Activated CD4-positive, alpha-beta T cell treated with anti-CD3 and anti-CD28 coated beads, Interleukin-2, amount 50 U/mL, for 4 hours (primary cell): ENCODE results near the gene HBA2.
"Not testable (repeated sequence)": the region's sequence is repeated elsewhere in the genome, so short reads cannot be mapped to it uniquely, and the experiment has no call there.

Source experiments
- DNase-seq, 2 experiments: peaks; one replicate each; pipeline ENCODE4 v3.0.0-alpha.2; 2020

HBA2 gene

GRCh38 chr16:172374-172941 lies at the start of gene HBA2:
HBA2 (plus strand) TSS chr16:172876; CDS start chr16:172913, 37 bp downstream.
- DNase-seq: not testable (repeated sequence)

GRCh38 chr16:123558-124350 lies 48.9 kb upstream of the HBA2 start:
- DNase-seq: not testable (repeated sequence)

GRCh38 chr16:125011-125410 lies 47.7 kb upstream of the HBA2 start:
- no peak for DNase-seq

- DNase-seq: no peak
Measured at GRCh38 chr16:129075-129474, 43.6 kb upstream of the HBA2 start.

GRCh38 chr16:130533-131173 lies 42.0 kb upstream of the HBA2 start:
- DNase-seq: no peak

GRCh38 chr16:132120-132519 lies 40.6 kb upstream of the HBA2 start:
- no peak for DNase-seq

GRCh38 chr16:133716-134115 lies 39.0 kb upstream of the HBA2 start:
- no peak for DNase-seq

- peak; percentile 13 to 24 for DNase-seq
Measured at GRCh38 chr16:138049-138417, 34.6 kb upstream of the HBA2 start.

- no peak for DNase-seq
Measured at GRCh38 chr16:140175-140857, 32.4 kb upstream of the HBA2 start.

GRCh38 chr16:142405-142967 lies 30.2 kb upstream of the HBA2 start:
- no peak for DNase-seq

- no peak for DNase-seq
Measured at GRCh38 chr16:143047-143446, 29.6 kb upstream of the HBA2 start.

GRCh38 chr16:143456-143855 lies 29.2 kb upstream of the HBA2 start:
- no peak for DNase-seq

- DNase-seq: no peak
Measured at GRCh38 chr16:144797-145252, 27.9 kb upstream of the HBA2 start.

- no peak for DNase-seq
Measured at GRCh38 chr16:146646-147045, 26.0 kb upstream of the HBA2 start.

GRCh38 chr16:149024-149660 lies 23.5 kb upstream of the HBA2 start:
- no peak for DNase-seq

GRCh38 chr16:152141-153128 lies 20.2 kb upstream of the HBA2 start, which contains the start of gene HBZ:
HBZ (plus strand) TSS chr16:152644; CDS start chr16:152910, 266 bp downstream.
- no peak for DNase-seq

- not testable (repeated sequence) for DNase-seq
Measured at GRCh38 chr16:153129-153521, 19.6 kb upstream of the HBA2 start.

- DNase-seq: not testable (repeated sequence)
Measured at GRCh38 chr16:153550-154216, 19.0 kb upstream of the HBA2 start.

GRCh38 chr16:154217-155030 lies 18.3 kb upstream of the HBA2 start:
- no peak for DNase-seq

- DNase-seq: no peak
Measured at GRCh38 chr16:155031-155398, 17.7 kb upstream of the HBA2 start.
